ENCODE results near the gene SLC5A10.

SLC5A10 gene

DNA sequence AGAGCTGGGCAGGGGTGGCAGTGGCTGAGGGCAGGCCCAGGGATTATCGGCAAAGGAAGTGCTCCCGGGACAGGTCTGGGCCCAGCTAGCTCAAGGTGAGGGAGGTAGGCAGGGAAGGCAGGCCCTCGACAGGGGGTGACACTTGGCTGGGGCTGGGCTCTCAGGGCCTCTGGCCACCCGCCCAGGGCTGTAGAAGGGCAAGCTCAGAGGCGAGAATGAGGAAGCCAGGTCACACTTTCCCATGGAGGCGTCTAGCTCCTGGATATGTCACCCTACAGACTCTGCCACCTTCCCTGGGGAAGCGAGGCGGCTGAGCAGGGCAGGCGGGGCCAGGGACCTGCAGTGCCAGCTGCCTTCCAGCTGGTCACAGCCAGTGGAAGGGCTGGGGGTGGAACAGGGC, 33.5 kb downstream of the SLC5A10 start:
- DNase-seq (ENCODE audit: low spot score) = no peak

DNA sequence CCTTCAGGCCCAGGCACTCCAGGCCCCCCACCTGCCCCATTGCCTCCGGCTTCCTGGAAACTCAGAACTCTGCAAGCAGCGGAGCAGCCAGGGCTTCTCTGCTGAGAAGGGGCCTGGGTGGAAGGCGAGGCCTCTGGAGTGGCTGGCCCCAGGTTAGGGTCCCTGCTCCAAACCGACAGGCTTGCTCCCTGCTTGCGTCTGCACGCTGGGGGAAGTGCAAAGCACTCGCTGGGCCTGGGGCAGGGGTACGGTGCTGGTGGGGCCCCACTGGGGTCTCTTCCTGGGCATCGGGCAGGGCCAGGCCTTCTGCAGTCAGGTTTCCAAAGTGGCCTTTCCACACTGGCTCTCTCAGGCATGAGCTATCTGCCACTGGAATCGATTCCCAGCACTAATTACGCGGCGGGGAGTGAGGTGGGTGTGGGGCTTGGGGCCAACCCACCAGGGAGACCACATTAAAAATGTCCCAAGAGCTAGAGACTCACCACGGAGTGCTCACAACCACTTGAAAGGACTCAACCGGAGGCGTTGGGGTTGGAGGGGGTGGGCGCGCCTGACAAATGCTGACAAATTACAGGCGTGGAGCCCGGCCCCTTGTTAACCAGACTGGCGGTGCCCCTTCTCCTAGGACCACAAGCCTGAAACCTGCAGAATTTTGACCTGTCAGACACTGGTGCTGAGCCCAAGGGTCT, 34.7 kb downstream of the SLC5A10 start:
- DNase-seq (ENCODE audit: low spot score) = no peak

DNA sequence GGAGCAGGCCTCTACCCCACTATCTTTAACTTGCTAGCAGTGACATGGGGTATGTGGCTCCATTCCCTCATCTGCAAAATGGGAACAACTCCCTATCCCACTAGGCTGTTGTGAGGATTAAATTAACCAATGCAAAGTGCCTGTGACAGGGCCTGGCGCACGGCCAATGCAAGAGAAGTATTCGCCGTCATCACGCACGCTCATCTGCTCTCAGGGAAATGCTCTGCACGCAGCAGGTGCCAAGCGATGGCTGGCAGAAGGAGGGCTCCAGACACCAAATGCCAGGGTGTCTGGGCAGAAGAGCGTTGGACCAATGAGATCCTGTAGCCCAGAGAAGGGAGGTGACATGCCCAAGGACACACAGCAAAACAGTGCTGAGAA, 35.3 kb downstream of the SLC5A10 start:
- no peak for DNase-seq (ENCODE audit: low spot score)

DNA sequence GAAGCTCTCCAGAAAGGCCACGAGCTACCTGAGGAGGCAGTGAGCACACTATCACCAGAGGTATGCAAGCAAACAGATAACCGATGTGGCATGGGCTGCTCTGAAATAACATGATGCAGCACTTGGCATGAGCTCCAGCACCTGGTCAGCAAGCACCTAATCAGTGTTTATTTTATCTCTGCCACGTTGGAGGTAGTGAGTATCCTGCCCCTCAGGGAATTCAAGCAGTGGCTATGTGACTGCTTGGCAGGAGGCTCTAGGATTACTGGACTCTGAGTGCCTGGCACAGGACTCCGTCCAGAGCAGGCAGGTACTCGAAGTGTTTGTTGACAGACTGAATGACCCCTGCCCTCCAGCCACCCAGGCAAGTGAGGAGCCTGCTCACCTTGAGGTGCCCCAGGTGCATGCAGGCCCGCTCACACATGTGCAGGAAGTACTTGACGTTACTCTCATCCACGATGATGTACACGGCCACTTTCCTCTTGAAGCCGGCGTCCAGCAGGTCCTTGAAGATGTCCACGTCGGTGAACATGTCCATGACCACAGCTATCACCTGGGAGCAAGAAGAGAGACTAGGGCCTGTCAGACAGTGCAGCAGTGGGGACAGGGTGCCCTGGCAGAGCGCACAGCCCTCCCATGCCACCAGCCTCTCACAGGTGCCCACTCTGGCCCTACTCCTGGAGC, 36.0 kb downstream of the SLC5A10 start:
- no peak for DNase-seq (ENCODE audit: low spot score)

DNA sequence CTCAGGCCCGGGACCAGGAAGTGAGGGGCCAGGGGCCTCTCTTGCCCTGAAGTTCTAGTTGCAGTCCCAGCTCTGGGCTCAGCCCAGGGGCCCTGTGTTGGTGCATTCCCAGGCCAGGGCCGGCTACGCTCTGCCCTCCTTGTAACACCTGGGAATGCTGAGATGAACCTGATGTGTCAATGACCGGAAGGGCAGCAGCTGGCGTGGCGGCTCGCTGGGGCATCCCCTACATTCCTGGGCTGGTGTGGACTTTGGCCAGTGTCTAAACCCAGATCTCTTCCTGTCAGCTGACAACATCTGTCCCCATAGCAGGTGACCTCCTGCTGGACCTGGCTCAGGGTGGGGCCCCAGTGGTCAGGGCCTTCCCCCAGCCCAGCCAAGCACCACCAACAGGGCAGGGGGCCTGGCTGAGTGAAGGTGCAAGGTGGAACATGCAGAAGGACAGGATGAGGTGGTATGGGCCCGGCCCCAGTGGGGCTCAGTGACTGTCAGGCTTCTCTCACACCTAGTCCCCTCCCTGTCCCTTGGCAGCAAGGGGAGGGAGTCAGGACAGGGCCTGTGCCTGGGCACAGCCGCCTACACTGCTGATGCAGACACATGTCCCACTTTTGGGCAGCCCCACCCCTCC, 36.7 kb downstream of the SLC5A10 start:
- DNase-seq (ENCODE audit: low spot score) = no peak

DNA sequence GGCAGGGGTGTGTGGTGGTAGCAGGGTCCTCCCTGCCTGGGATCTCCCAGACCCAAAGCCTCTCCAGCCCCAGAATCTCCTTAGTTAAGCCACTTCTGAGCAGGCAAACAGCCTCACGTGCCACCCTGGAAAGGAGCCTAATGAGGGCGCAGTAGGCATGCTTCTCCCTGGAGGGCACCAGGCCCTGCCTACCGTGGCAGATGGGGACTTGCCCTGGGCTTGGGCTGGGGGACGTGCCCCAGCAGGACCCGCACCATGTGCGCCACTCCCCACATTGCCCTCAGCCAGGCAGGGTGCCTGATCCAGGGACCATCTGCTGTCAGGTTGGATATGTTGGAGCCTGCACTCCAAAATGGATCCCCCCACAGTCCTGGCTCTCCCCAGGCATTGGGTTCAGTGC, 38.4 kb downstream of the SLC5A10 start:
- no peak for DNase-seq (ENCODE audit: low spot score)

DNA sequence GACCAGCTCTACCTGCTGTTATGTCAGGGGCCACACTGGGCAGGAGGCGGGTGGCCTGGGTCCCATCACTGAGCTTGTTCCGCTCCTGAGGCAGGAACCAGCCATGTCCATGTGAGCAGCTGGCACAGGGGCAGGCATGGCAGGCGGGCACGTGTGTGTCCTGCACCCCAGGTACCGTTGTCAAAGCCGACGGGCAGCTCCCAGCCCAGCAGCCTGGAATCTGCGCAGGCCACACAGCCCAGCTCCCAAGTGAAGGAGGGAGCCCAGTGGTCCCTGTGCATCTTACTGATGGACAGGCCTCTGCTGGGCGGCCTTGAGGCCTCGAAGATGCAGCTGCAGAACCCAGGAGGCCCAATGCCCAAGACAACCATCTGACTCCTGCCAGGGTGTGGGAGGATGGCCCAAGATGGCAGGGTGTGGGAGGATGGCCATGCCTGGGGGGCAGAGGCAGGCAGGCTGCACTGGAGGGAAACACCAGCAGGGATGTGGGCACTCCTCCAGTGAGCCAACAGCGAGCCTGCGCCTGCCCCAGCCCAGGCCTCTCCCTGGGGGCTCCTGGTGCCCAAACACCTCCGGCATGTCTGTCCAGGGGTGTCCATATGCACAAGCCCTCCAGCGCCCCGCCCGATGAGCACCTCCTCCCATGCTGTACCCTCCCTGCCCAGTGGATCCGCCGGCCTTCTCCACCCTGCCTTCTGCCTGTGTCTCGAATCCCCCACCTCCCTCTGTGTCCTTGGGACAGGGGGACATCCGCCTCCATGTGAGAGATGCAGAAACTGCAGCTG, 39.8 kb downstream of the SLC5A10 start:
- DNase-seq (ENCODE audit: low spot score) = no peak

DNA sequence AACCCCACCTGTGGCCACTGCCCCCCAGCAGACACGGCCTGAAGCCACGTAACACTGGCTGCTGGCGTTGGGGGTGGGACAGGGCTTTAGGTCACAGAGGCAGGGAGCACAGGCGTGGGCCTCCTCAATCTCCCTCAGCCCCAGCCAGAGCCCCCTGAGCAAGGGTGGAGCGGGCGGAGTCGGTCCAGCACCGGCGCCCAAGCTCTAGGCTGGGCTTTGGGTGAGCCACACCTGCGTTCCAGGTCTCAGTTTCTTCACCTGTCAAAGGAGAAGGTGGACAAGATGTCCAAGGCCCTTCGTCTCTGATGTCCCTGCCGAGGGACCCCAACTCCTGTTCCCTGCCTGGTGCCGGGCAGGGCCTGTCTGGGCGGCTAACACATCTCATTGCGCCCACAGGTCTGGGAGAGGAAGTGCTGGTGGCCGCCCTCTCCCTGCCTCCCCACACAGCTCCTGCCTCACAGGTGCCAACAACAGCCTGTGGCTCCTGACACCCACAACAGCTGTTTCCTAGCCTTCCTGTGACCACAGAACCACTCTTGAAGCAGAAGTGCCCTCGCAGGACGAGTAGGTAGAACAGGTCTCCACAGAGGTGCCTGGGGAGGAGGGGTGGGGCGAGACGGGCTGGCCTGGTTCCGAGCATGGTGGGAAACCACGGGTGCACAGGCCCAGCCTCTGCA, 40.6 kb downstream of the SLC5A10 start:
- peak; percentile 35 for DNase-seq (ENCODE audit: low spot score)

DNA sequence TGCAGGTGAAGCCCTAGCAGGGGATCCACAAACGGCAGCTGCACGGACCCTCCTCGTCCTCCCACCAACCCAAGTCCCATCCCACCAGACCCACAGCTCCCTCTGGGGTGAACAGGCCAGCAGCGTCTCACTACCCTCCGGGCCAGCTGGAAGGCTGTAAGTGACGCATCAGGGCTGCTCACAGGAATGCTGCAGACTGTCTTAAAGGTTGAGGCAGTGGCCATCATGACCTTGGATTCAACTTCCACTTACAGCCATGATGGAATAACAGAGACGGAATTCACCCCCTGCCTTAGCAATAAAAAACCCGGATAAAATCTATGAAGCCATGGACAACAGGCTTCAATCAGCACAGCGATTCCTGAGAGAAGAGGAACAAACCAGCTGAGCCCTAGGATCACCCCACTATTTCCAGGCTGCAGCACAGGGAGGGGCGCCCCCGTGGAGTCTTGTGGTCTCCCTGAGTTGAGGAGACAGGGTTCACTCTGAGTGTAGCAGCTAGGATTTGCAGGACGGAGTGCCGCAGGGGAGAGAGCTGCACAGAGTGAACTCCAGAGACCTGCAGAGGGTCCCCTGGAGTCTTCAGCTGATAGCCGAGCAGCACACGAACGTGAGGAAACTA, 42.1 kb downstream of the SLC5A10 start:
- no peak for DNase-seq (ENCODE audit: low spot score)

DNA sequence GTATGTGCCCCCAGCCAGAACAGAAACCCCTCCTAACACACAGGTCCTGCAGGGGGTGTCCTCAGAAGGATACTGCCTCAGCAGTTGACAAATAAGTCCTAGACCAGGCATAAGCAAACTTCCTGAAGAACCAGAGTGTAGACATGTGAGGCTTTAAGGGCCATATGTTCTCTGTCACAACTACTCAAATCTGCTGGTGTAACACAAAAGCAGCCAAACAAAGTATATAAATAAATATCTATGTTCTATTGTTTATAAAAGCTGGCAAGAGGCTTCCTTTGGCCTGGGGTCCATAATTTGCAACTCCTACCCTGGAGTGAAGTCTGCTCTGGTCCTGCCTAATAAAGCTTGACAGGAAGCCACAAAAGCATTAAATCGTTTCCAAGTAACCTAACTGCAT, 42.7 kb downstream of the SLC5A10 start:
- no peak for DNase-seq (ENCODE audit: low spot score)

DNA sequence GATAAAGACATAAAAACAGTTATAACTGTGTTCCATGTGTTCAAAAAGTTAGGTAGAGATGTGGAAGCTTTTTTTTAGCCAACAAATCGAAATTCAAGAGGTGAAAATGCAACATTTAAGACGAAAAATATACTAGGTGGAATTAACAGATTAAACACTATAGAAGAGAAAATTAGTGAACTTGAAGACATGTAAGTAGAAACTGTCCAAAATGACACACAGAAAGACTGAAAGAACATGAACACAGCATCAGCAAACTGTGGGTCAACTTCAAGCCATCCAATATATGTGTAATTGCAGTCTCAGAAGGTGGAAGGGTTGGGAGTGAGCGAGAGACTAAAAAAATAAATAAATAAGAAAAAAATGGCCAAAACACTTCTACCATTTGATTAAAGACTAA, 43.3 kb downstream of the SLC5A10 start:
- no peak for DNase-seq (ENCODE audit: low spot score)

DNA sequence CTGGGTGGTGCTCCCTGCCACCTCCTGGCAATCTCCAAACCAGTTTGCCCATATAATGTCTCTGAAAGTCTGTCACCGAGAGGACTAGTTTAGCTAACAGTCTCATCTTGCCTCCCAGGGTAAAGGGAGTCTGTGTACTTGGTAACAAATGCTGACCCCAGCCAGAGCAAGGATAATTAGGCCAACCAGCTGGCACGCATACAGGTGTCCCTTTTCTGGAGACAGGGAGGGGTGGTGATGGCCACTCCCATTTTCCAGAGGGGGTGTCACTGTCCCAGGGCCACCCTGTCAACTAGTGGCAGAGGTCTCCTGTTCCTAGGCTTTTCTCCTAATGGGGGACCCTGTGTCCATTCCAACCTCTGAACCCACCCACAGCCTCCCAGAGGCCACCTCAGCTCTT, 44.5 kb downstream of the SLC5A10 start:
- DNase-seq (ENCODE audit: low spot score) = no peak

DNA sequence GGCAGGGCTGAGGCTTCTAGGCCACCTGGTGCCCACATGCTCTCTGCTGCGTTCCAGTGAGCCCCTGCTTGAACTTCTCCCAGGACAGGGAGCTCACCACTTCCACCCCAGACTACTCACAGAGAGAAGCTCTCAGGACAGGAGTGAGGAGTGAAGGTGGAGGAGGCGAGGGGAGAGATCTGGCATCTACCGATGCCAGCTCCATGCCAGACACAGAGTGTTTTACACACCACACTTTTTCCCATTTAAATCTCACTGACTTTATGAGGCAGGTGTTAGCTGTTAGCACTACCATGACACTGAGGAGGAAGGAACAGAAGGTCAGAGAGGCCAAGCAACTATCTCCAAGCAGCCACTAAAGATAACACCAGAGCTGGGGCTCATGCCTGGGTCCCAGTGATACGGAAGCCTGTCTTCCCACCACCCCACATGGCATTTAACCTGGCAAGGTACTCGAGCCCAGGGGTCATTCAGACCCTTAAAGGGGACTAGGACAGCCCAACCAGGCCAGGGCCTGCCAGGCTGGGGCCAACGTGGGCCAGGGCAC, 45.8 kb downstream of the SLC5A10 start:
- no peak for DNase-seq (ENCODE audit: low spot score)

DNA sequence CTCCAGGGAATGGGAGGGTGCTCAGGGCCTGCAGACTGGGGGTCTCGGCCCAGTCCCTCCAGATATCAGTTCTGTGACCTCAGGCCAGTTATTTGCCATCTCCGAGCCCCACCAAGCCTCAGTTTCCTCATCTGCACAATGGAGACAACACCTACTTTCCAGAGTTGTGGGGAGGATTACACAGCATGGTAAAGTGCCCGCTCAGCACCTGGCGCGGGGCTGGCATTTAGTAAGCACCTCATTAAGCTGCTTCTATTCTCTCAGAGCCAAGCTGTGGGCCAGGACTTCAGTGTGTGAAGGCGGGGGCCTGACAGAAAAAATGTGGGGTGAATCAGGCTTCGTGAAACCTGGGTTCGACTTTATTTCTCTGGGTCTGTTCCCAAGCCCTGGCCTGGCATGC, 47.4 kb downstream of the SLC5A10 start:
- DNase-seq (ENCODE audit: low spot score) = no peak

DNA sequence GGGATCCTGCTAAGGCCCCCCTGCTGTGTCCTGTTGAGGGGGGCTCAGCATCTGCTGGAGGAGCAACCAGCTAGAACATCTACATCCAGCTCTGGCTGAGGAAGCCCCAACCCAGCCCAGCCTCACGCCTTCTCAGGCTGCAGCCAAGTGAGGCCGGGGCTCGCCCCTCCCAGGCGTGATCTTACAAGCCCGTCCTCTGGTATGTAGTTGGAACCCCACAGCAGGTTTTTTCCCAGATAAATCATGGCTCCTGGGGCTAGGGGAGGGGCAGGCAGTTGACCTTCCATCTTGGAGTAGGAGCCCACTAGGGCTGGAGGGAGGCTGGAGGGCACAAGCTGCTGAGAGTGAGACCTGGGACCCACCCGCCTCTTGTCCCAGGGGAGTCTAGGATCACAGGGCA, 47.9 kb downstream of the SLC5A10 start:
- DNase-seq (ENCODE audit: low spot score) = no peak

DNA sequence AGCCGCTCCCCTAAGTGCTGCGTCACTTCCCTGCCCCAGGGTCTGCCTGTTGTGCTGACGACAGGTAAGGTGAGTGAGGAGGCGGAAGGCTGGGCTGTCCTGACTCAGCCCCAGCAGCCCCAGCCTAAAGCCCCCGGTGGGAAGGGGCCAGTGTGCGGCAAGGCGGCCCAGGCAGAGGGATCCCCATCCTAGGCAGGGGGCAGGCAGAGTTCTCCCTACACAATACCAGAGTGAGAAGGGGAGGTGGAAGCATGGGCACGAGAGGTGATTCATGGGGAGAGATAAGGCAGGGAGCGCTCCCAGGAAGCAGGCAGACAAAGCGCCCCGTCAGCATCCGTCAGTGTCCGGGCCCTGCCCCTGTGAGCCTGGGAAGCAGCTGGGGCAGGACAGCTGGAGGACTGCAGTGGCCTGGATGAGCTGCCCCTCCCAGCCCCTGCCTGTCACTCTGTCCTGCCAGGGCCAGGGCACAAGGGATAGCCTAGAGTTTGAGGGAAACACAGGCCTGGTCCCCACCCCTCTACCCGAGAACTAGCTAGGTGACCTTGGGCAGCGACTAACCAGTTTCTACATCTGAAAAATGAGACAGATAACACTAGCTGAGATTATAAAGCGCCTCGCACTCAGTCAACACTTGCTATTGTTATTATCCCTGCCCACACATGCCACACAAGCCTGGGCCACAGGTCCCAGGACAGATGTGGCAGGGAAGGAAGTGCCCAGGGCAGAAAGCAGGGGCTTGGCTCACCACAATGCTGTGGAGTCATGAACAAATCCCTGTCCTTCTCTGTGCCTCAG, 48.8 kb downstream of the SLC5A10 start:
- DNase-seq (ENCODE audit: low spot score) = no peak

DNA sequence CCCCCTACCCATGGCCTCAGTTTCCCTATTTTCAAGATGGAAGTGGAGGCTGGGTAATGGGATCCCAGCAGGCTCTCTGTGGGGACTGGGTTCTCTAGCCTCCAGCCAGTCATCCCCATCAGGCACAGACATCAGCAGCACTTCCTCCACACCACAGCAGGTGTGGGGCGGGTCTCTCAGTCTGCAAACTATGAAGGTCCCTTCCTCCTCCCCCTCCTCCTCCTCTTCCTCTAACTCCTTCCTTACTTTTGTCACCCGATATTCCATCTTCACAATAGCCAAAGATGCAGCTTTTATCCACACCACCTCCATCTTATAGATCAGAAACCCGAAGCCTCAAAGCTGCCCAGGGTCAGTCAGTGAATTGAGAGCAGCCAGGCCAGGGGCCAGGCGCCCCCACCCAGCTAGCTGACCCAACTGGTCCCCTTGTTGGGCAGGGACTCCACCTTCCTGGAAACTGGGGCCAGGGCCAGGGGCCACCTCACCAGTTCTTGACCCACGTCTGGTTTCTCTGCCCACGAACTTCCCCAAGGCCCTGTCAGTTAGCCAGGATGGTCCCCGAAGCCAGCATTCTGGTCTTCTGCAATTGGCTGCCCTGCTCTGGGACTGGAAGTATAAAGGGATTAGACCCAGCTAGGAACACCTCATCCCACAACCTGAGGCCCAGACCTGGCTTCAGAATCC, 50.1 kb downstream of the SLC5A10 start:
- DNase-seq (ENCODE audit: low spot score) = no peak

DNA sequence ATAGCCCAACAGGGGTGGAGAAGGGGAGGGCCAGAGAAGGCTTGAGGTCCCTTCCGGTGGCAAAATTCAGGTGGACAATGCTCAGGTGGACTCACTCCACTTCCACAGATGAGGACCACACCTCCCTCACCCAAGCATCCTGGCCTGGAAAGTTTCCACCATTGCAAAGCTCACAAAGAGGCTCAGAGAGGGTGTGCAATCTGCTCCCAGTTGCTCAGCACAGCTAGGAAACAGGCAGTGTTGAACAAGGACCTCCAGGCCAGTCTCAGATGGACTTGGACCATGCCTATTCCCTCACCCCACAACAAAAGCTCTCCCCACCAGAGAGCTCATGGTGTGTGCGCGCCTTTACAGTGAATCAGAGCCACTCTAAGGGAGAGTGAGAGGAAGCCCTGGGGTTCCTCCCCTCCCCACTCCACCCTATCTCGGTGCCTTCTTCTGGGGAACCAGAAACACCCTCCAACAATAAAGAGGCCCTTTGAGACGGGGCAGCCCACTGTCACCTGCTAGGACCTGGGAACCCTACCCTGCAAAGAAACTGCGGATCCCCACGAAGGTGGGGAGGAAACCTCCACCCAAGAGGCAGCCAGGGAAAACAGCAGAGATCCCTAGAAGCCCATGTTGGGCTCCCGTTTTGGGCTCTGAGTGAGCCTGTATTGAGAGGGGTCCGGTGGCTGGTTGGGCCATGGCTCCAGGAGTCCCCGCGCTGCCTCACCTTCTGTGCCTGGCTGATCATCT, 51.0 kb downstream of the SLC5A10 start:
- peak; percentile 38 for DNase-seq (ENCODE audit: low spot score)

Measured in CD4-positive, alpha-beta T cell treated with Interleukin-2 at 100 ng/mL for 4 hours (primary cell).